DMS53 (cell line): ENCODE measurements around the gene PTCHD1.

ENCODE experiments used
- DNase-seq: peaks from one replicate; lab custom pipeline; 2025; lab: John Stamatoyannopoulos, UW

PTCHD1 gene

DNA sequence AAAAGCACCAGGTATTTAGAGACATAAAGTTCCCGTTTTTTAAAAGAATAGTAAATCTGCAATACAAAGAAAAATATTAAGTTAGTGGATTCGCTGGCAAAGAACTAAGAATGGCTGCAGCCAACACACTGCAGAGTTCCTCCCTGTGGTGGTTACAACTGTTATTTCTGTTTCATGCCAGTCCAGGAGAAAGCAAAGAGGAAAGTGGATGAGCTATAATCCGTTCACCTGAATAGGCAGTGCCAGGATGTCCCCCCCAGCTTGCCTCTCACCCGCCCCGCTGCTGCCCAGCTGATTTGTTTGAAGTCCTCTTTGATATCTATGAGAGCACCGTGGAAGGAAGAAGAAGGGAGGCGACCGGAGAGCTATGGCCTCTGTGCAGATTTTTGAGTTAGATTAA lies 63.9 kb downstream of the PTCHD1 start:
- no peak for DNase-seq

DNA sequence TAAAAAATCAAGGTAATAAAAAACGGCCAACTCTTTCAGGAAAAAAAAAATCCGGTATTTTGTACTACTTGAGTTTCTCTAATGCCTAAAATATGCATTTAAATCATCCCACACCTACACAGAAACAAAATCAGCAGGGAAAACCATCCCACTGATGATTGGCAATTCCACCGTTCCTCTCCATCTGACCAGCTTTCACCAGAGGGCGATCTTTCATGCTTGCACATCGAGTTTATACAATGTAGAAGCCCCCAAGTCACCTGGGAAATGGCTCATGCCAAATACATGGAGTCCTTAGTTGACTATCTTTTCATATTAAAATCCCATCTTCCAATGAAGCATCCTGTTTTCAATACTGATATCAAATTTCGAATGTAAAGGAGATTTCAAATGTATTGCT lies 69.2 kb downstream of the PTCHD1 start:
- DNase-seq = peak; percentile 53

GRCh38 chrX:23422912-23423311 lies 88.3 kb downstream of the PTCHD1 start:
- DNase-seq = no peak

DNA sequence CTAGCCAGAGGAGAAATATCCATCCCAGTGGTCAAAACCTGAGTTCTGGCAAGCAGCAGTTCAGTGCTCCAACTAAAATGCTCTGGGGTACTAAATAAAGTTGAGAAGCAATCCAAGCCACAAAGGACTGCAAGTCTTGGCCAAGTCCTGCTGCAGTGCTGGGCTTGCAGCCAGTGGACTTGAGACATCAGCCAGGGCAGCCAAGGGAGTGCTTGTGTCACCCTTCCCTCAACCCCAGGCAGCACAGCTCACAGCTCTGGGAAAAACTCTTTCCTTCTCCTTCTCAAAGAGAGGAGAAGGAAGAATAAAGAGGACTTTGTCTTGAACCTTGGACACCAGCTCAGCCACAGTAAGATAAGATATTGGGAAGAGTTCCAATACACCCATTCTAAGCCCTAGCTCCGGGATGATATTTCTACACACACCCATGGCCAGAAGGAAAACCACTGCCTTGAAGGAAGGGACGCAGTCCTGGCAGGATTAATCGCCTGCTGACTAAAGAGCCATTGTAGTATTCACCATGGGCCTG lies 99.8 kb downstream of the PTCHD1 start:
- DNase-seq = no peak

DNA sequence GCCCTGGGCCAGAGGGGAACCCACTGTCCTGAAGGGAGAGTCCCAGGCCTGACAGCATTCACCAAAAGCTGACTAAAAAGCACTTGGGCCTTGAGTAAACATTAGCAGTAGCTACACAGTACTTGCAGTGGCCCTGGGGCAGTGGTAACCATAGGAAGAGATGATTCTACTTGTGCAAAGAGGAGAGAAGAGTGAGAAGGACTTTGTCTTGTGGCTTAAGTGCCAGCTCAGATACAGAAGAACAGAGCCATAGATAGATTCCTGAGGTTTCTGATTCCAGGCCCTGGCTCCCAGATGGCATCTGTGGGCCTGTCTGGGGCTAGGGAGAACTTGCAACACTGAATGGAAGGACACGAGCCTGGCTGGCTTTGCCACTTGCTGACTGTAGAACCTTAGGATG lies 100.5 kb downstream of the PTCHD1 start:
- no peak for DNase-seq

DNA sequence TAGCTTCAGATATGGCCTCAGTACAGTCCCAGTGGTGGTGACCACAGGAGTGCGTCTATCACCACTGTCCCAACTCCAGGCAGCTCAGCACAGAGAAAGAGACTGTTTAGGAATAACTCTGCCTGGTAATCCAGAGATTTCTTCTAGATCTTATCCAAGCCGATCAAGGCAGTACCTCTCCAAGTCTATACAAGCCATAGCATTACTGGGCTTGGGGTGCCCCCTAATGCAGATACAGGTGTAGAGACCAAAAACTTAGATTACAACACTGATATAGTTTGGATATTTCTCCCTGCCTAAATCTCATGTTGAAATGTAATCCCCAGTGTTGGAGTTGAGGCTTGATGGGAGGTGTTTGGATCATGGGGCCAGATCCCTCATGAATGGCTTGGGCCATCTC lies 100.9 kb downstream of the PTCHD1 start:
- DNase-seq = peak; percentile 14

DNA sequence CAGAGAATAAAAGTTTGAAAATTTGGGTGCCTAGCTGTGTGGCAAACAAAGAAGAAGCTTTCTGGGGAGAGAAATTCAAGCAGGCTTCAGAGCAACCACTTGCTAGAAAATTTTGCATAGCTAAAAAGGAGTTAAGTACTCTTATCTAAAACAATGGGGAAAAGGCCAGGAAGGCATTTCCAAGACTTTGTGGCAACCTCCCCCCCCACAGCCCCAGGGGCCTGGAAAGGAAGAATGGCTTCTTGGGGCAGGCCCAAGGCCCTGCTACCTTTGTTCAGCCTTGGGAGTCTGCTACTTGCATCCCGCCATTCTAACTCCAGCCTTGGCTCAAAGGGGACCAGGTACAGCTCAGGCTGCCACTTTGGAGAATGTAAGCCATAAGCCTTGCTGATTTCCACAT lies 102.2 kb downstream of the PTCHD1 start:
- no peak for DNase-seq

GRCh38 chrX:23451266-23451665 lies 116.6 kb downstream of the PTCHD1 start:
- no peak for DNase-seq
